ENCODE results near the gene IFIT3. TPM values are rescaled to one million over a fixed set of nuclear protein-coding genes. Genes with fewer than 3 reads are reported as not detected.

IFIT3 gene
- polyA plus RNA-seq, 2 of the 4 experiments (the other 2 are of a cell fraction), result 1.5 to 2.1 TPM

- no peak for TF ChIP-seq FOSL2 (IDR thresholded peaks at IDR 0.05)
- no peak for TF ChIP-seq FOSL2 (CRISPR knock-in tag; IDR thresholded peaks at IDR 0.05)
Measured at GRCh38 chr10:89297791-89298190, 30.0 kb upstream of the IFIT3 start (continued).

GRCh38 chr10:89299031-89299430 is 28.8 kb upstream of the IFIT3 start:
- H3K4me3 ChIP-seq, result no peak overlapping the region
- FAIRE-seq (no peak), DNase-seq (ENCODE audit: low read depth in 1 of 2, low spot score in 1 of 2) (no peak), ATAC-seq (no peak)
- peaks cover 3% of the 10 kb centered on the region; the same call in 1 of the 3 replicates for H3K9me3 ChIP-seq
- ChIA-PET CTCF (interaction anchor here (0.7 to 1.3 kb wide), 2 partner anchors 70 to 90 kb away, joined by 3 read pairs; no protein-coding TSS in a partner anchor), POLR2A (no interaction called here)
- H3K4me1 ChIP-seq, result peaks cover 22% of the 10 kb centered on the region; the same call in 2 of the 3 replicates
- WGBS (ENCODE audit: missing lambda C conversion rate), result 75% methylated on average over 4 of the region's 4 CpGs
- H3K27ac ChIP-seq, result no peak overlapping the region
- TF ChIP-seq GATA3 (IDR thresholded peaks at IDR 0.05; ENCODE audit: borderline replicate concordance) (no peak), HEYL (CRISPR knock-in tag; IDR thresholded peaks at IDR 0.05) (no peak)
- no peak overlapping the region for H3K4me2 ChIP-seq

GRCh38 chr10:89301232-89301631 is 26.6 kb upstream of the IFIT3 start:
- Histone ChIP-seq H3K4me1 (peaks cover 19% of the 10 kb centered on the region; the same call in 2 of the 3 replicates), H3K4me3 (peak overlapping the region; percentile 38), H3K9me3 (peaks cover 3% of the 10 kb centered on the region; the same call in 1 of the 3 replicates), H3K4me2 (peak overlapping the region; percentile 88), H3K27ac (peak overlapping the region; percentile 70 to 83)
- 14% methylated on average over 2 of the region's 2 CpGs for WGBS (ENCODE audit: missing lambda C conversion rate)
- CTCF ChIA-PET, result interaction anchor here (1.5 to 1.6 kb wide), 3 partner anchors 24 to 68 kb away, joined by 3 to 9 read pairs (median 3); no protein-coding TSS in a partner anchor
- DNase-seq (ENCODE audit: low read depth in 1 of 2, low spot score in 1 of 2) (peak in 1 of 2 experiments; percentile 13), ATAC-seq (peak; percentile 61 to 64), FAIRE-seq (no peak)
- TF ChIP-seq RFX5 (IDR thresholded peaks at IDR 0.05) (no peak), CHD4 (IDR thresholded peaks at IDR 0.05; ENCODE audit: borderline replicate concordance) (no peak), RNF2 (IDR thresholded peaks at IDR 0.05; ENCODE audit: borderline replicate concordance, low read depth) (no peak), NFE2L2 (conservative IDR thresholded peaks at IDR 0.05; ENCODE audit: low read length) (no peak), KDM5A (IDR thresholded peaks at IDR 0.05) (no peak), CTCF (IDR thresholded peaks at IDR 0.05) (no peak), FOSL2 (IDR thresholded peaks at IDR 0.05) (no peak), FOSL2 (CRISPR knock-in tag; IDR thresholded peaks at IDR 0.05) (no peak), MAX (IDR thresholded peaks at IDR 0.05) (no peak), NR3C1 (IDR thresholded peaks at IDR 0.05) (no peak), CEBPB (IDR thresholded peaks at IDR 0.05) (no peak), POLR2A (IDR thresholded peaks at IDR 0.05; ENCODE audit: low read length) (no peak), HOXA7 (CRISPR knock-in tag; IDR thresholded peaks at IDR 0.05) (no peak), EP300 (IDR thresholded peaks at IDR 0.05) (no peak), HOXB13 (CRISPR knock-in tag; IDR thresholded peaks at IDR 0.05; ENCODE audit: low read depth) (no peak), EHMT2 (IDR thresholded peaks at IDR 0.05; ENCODE audit: low read depth) (no peak), ESRRA (IDR thresholded peaks at IDR 0.05; ENCODE audit: borderline replicate concordance, low read length) (no peak), PBX3 (IDR thresholded peaks at IDR 0.05) (no peak), JUNB (IDR thresholded peaks at IDR 0.05) (no peak), MAZ (IDR thresholded peaks at IDR 0.05; ENCODE audit: borderline replicate concordance, low read depth, low read length) (no peak)
- POLR2A ChIA-PET, result interaction anchor here (0.7 to 1.9 kb wide), 4 partner anchors 23 to 52 kb away, joined by 3 to 12 read pairs (median 6); partner anchors contain the start of genes IFIT3 and LIPA

Data from A549 (cell line).